Cortex of kidney (tissue), 1 donor: ENCODE data around the gene PXDN.

Experiments
- DNase-seq: peaks from one replicate; lab custom pipeline; 2025; lab: John Stamatoyannopoulos, UW

Gene PXDN

GRCh38 chr2:1594373-1595171 is 149.7 kb downstream of the PXDN start:
- no peak for DNase-seq

- DNase-seq: no peak
These were observed 150.3 kb downstream of the PXDN start for GRCh38 chr2:1594123-1594372.

GRCh38 chr2:1593371-1594122 is 150.8 kb downstream of the PXDN start:
- no peak for DNase-seq

- DNase-seq: no peak
These were observed 152.1 kb downstream of the PXDN start for GRCh38 chr2:1591978-1592907.

GRCh38 chr2:1591461-1591770 is 152.9 kb downstream of the PXDN start:
- DNase-seq: no peak

GRCh38 chr2:1590596-1591460 is 153.5 kb downstream of the PXDN start:
- no peak for DNase-seq

GRCh38 chr2:1588978-1589621 is 155.2 kb downstream of the PXDN start:
- no peak for DNase-seq

- no peak for DNase-seq
These were observed 156.0 kb downstream of the PXDN start for GRCh38 chr2:1588051-1588977.

GRCh38 chr2:1586923-1587840 is 157.1 kb downstream of the PXDN start:
- no peak for DNase-seq

GRCh38 chr2:1586251-1586922 is 157.9 kb downstream of the PXDN start:
- DNase-seq: no peak

GRCh38 chr2:1585635-1586034 is 158.7 kb downstream of the PXDN start:
- no peak for DNase-seq

- DNase-seq: no peak
These were observed 159.4 kb downstream of the PXDN start for GRCh38 chr2:1584691-1585485.

- DNase-seq: no peak
These were observed 160.2 kb downstream of the PXDN start for GRCh38 chr2:1584051-1584531.

- no peak for DNase-seq
These were observed 161.4 kb downstream of the PXDN start for GRCh38 chr2:1582891-1583341.

- DNase-seq: no peak
These were observed 162.2 kb downstream of the PXDN start for GRCh38 chr2:1581965-1582625.
